Kidney (tissue), 14 donors: ENCODE measurements around the gene GSC2. TPM values are rescaled to one million over a fixed set of nuclear protein-coding genes. Genes with fewer than 3 reads are reported as not detected.
A peak's percentile ranks its signal among the peaks of the same experiment; 100 is the strongest.

Source experiments
- DNase-seq, 5 donors: peaks; one replicate each; pipeline ENCODE4 v3.0.0-alpha.2; 2013 to 2020
- FAIRE-seq: peaks from 2 replicates; lab custom pipeline; 2012; peaks lifted over from hg19 to GRCh38; lab: Jason Lieb, UNC
- H3K27ac ChIP-seq, 2 donors: one replicate each; pipeline ENCODE4 v1.7.0; 2013; ENCODE audit warnings: low read depth in 2 of 2, low read length in 2 of 2, inconsistent platforms in 1 of 2
- H3K27me3 ChIP-seq: one replicate; pipeline ENCODE4 v1.7.1; 2013; ENCODE audit warnings: low read length, inconsistent platforms; ENCODE audit not compliant: control insufficient read depth, insufficient read depth
- H3K36me3 ChIP-seq, 3 donors: one replicate each; pipeline versions ENCODE4 v1.7.0 to v1.7.1; 2013; ENCODE audit warnings: low read length in 3 of 3, control low read depth in 1 of 3, inconsistent platforms in 1 of 3; ENCODE audit not compliant: insufficient read depth in 3 of 3, control insufficient read depth in 2 of 3
- H3K4me1 ChIP-seq, 3 donors: one replicate each; pipeline versions ENCODE4 v1.7.0 to v1.7.1; 2013; ENCODE audit warnings: low read length in 3 of 3, inconsistent platforms in 1 of 3, low read depth in 1 of 3; ENCODE audit not compliant: control insufficient read depth in 2 of 3, insufficient read depth in 2 of 3
- H3K4me3 ChIP-seq, 3 donors: one replicate each; pipeline versions ENCODE4 v1.7.0 to v1.8.1; 2013; ENCODE audit warnings: low read length in 3 of 3, control low read depth in 1 of 3, inconsistent platforms in 1 of 3
- H3K9ac ChIP-seq, 3 donors: one replicate each; pipeline versions ENCODE4 v1.7.0 to v1.7.1; 2013; ENCODE audit warnings: low read length in 3 of 3, control low read depth in 1 of 3, inconsistent platforms in 1 of 3
- H3K9me3 ChIP-seq, 3 donors: one replicate each; pipeline versions ENCODE4 v1.7.0 to v1.7.1; 2013; ENCODE audit warnings: low read length in 3 of 3, control low read depth in 1 of 3, inconsistent platforms in 1 of 3; ENCODE audit not compliant: control insufficient read depth in 2 of 3, insufficient read depth in 1 of 3
- CTCF ChIP-seq: IDR thresholded peaks from 3 replicates; pipeline ENCODE4 v1.5.1; 2012; ENCODE audit warnings: mild to moderate bottlenecking, moderate library complexity, borderline replicate concordance; ENCODE audit not compliant: insufficient read depth; ENCODE audit errors: extremely low read depth
- intact Hi-C: fragments of 100-400 bp; cut with DNase I; formaldehyde crosslinking; loops from one replicate; pipeline ENCODE4 v1.11.1; 2022
- polyA plus RNA-seq: library from polyadenylated mRNA; stranded (reverse); fragments of 350-450 nt; fragmentation: Illumina TruSeq; extraction: RNeasy Lipid Tissue Mini Kit (QIAGEN cat#74804); gene quantifications from one replicate; pipeline ENCODE4 v1.2.3, GENCODE V29; 2014; ENCODE audit warnings: low read depth, low replicate concordance; ENCODE audit not compliant: insufficient read depth
- total RNA-seq: library from RNA; stranded (reverse); fragmentation: NEBNext Ultra II Directional; extraction: Animal tissue kit (Norgen Biotek cat#: 25700); gene quantifications from one replicate; pipeline ENCODE4 v1.2.1, GENCODE V29; 2021
- donor health status: control.
- donor health status: control.
- donor health status: control.
- donor health status: control.
- donor health status: control.
- donor health status: DM: yes; HTN: yes; CAD: no.
- donor health status: Normal renal cell carcinoma (clear cell type).

The GSC2 gene
- total and polyA plus RNA-seq, 2 donors from 2014 or later, result not detected

GRCh38 chr22:19133561-19133960, 16.5 kb downstream of the GSC2 start:
- no peak for TF ChIP-seq CTCF
- intact Hi-C loops, result no loop called here
- FAIRE-seq (no peak), DNase-seq (no peak)
- Histone ChIP-seq H3K4me1 (no peaks in the 10 kb centered on the region), H3K27me3 (no peaks in the 10 kb centered on the region), H3K36me3 (peaks cover 0 to 33% (median 18%) of the 10 kb centered on the region in 3 donors), H3K9me3 (no peaks in the 10 kb centered on the region), H3K9ac (no peak overlapping the region), H3K27ac (no peak overlapping the region), H3K4me3 (no peak overlapping the region)

GRCh38 chr22:19132693-19133400, 17.2 kb downstream of the GSC2 start:
- FAIRE-seq (no peak), DNase-seq (peak in 1 of 5 donors; percentile 66)
- Histone ChIP-seq H3K4me3 (no peak overlapping the region), H3K27ac (no peak overlapping the region), H3K27me3 (no peaks in the 10 kb centered on the region), H3K36me3 (peaks cover 0 to 26% (median 18%) of the 10 kb centered on the region in 3 donors), H3K4me1 (no peaks in the 10 kb centered on the region), H3K9me3 (no peaks in the 10 kb centered on the region), H3K9ac (no peak overlapping the region)
- intact Hi-C loops, result no loop called here
- TF ChIP-seq CTCF, result no peak

GRCh38 chr22:19132153-19132552, 17.9 kb downstream of the GSC2 start:
- Histone ChIP-seq H3K9ac (no peak overlapping the region), H3K4me1 (no peaks in the 10 kb centered on the region), H3K27me3 (no peaks in the 10 kb centered on the region), H3K36me3 (peaks cover 0 to 20% (median 14%) of the 10 kb centered on the region in 3 donors), H3K9me3 (no peaks in the 10 kb centered on the region), H3K27ac (no peak overlapping the region), H3K4me3 (no peak overlapping the region)
- TF ChIP-seq CTCF, result no peak
- DNase-seq, result no peak
- FAIRE-seq, result no peak
- intact Hi-C loops, result no loop called here

GRCh38 chr22:19131685-19132015, 18.4 kb downstream of the GSC2 start:
- no peak for TF ChIP-seq CTCF
- Histone ChIP-seq H3K9me3 (no peaks in the 10 kb centered on the region), H3K27me3 (no peaks in the 10 kb centered on the region), H3K4me3 (no peak overlapping the region), H3K9ac (no peak overlapping the region), H3K36me3 (peaks cover 0 to 17% (median 14%) of the 10 kb centered on the region in 3 donors), H3K4me1 (no peaks in the 10 kb centered on the region), H3K27ac (no peak overlapping the region)
- peak in 1 of 5 donors; percentile 61 for DNase-seq
- intact Hi-C loops, result no loop called here
- no peak for FAIRE-seq
